H1 (cell line): ENCODE results near the gene DPH1. TPM values are rescaled to one million over a fixed set of nuclear protein-coding genes. Genes with fewer than 3 reads are reported as not detected.

Source experiments
- CHD7 ChIP-seq: fragments of 300-600 bp; sonication (generic); IDR thresholded peaks from 2 replicates; pipeline ENCODE4 v1.7.1; 2012; ENCODE audit warnings: low read length, moderate library complexity, mild to moderate bottlenecking, inconsistent platforms; ENCODE audit not compliant: insufficient replicate concordance
- FOSL1 ChIP-seq: IDR thresholded peaks from 2 replicates; pipeline ENCODE4 v1.6.1; 2011; ENCODE audit warnings: mild to moderate bottlenecking, low read depth, low read length, moderate library complexity; ENCODE audit not compliant: insufficient read depth
- HDAC2 ChIP-seq, 2 experiments: fragments of 300-600 bp in 1 of 2; sonication (generic) in 1 of 2; IDR thresholded peaks; 2 replicates each; pipeline ENCODE4 v1.6.1; 2011 to 2012; ENCODE audit warnings: low read depth in 2 of 2, low read length in 2 of 2, mild to moderate bottlenecking in 2 of 2, moderate library complexity in 2 of 2, borderline replicate concordance in 1 of 2, inconsistent platforms in 1 of 2
- KDM4A ChIP-seq: IDR thresholded peaks from one replicate; pipeline ENCODE4 v1.7.1; 2012; ENCODE audit warnings: low read depth, mild to moderate bottlenecking, moderate library complexity, low read length, inconsistent platforms; ENCODE audit not compliant: severe bottlenecking
- MAX ChIP-seq: IDR thresholded peaks from 2 replicates; pipeline ENCODE4 v1.6.1; 2012; ENCODE audit warnings: inconsistent platforms
- NANOG ChIP-seq: IDR thresholded peaks from 2 replicates; pipeline ENCODE4 v1.6.1; 2011; ENCODE audit warnings: low read length, low read depth, mild to moderate bottlenecking, inconsistent platforms; ENCODE audit not compliant: insufficient read depth, poor library complexity, severe bottlenecking
- NRF1 ChIP-seq: IDR thresholded peaks from 2 replicates; pipeline ENCODE4 v1.6.1; 2011; ENCODE audit warnings: mild to moderate bottlenecking, low read depth, low read length, improper control_type of control experiment
- PHF8 ChIP-seq: fragments of 200-600 bp; sonication (generic); conservative IDR thresholded peaks from 2 replicates; pipeline ENCODE4 v1.7.1; 2012; ENCODE audit warnings: low read depth, mild to moderate bottlenecking, inconsistent platforms, low read length, moderate library complexity
- TAF7 ChIP-seq: optimal IDR thresholded peaks from 2 replicates; pipeline ENCODE3; 2011; ENCODE audit warnings: low read depth, mild to moderate bottlenecking, inconsistent platforms, low read length, moderate library complexity, borderline replicate concordance
- polyA plus RNA-seq, 7 experiments: library from polyadenylated mRNA; depleted of rRNA in 3 of 7; stranded (reverse) in 5 of 7; unstranded in 2 of 7; fragments of >200 nt in 5 of 7; fragments of 200-250 nt in 2 of 7; gene quantifications; 1 replicate in 5 of 7; 2 replicates in 1 of 7; 4 replicates in 1 of 7; pipeline versions ENCODE4 v1.2.1 to v1.2.3, GENCODE V29; 2011 to 2013; ENCODE audit warnings: missing spikeins in 2 of 7, mixed read lengths in 2 of 7
- total RNA-seq: library from RNA; stranded (reverse); fragmentation: NEBNext Ultra II Directional; extraction: Animal tissue kit (Norgen Biotek cat#: 25700); gene quantifications from 2 replicates; pipeline ENCODE4 v1.2.1, GENCODE V29; 2021

DPH1 gene
- total and polyA plus RNA-seq, 2 of the 8 experiments (the other 6 are each of a cell fraction or from before 2014, with no cell fraction given) = 24.9 to 30.0 TPM

GRCh38 chr17:2068519-2069051, 38.6 kb downstream of the DPH1 start (continued):
- no peak for TF ChIP-seq CHD7
- TF ChIP-seq HDAC2 (IDR thresholded peaks at IDR 0.05; ENCODE audit: borderline replicate concordance in 1 of 2, low read depth in 2 of 2, low read length in 2 of 2) = no peak
- TF ChIP-seq NANOG = no peak
- TF ChIP-seq KDM4A = no peak
- no peak for TF ChIP-seq PHF8
- no peak for TF ChIP-seq MAX
- TF ChIP-seq NRF1 = no peak
- no peak for TF ChIP-seq FOSL1
- TF ChIP-seq TAF7 = no peak
- TF ChIP-seq, all 59 proteins: peak for 0
